HCT116 (cell line): ENCODE data around the gene ESM1.

Source experiments
- POLR2A ChIP-seq: IDR thresholded peaks from 2 replicates; pipeline ENCODE4 v1.7.0; 2011; ENCODE audit warnings: borderline replicate concordance; ENCODE audit not compliant: insufficient read depth, insufficient read length; ENCODE audit errors: extremely low read depth
- RAD21 ChIP-seq: IDR thresholded peaks from 2 replicates; pipeline ENCODE4 v1.6.1; 2012; ENCODE audit warnings: low read depth, mild to moderate bottlenecking
- SRF ChIP-seq: IDR thresholded peaks from 2 replicates; pipeline ENCODE4 v1.6.1; 2012; ENCODE audit warnings: low read depth
- ZNF274 ChIP-seq: fragments of 200-500 bp; sonication (Bioruptor generic); IDR thresholded peaks from 2 replicates; pipeline ENCODE4 v1.6.1; 2014; ENCODE audit warnings: mild to moderate bottlenecking, low read depth, low read length, inconsistent platforms
- TF ChIP-seq, protein P1 (sequence below), 3 experiments: fragments of 200-600 bp in 1 of 3; sonication (generic) in 1 of 3; IDR thresholded peaks in 2 of 3; conservative IDR thresholded peaks in 1 of 3; 2 replicates each; pipeline ENCODE4 v1.5.1; 2012 to 2017; ENCODE audit warnings: low read depth in 2 of 3, low read length in 2 of 3, antibody characterized with exemption in 1 of 3, borderline replicate concordance in 1 of 3, control low read depth in 1 of 3, mild to moderate bottlenecking in 1 of 3, mixed read lengths in 1 of 3, mixed run types in 1 of 3, moderate library complexity in 1 of 3; ENCODE audit not compliant: insufficient read depth in 1 of 3

DNA sequence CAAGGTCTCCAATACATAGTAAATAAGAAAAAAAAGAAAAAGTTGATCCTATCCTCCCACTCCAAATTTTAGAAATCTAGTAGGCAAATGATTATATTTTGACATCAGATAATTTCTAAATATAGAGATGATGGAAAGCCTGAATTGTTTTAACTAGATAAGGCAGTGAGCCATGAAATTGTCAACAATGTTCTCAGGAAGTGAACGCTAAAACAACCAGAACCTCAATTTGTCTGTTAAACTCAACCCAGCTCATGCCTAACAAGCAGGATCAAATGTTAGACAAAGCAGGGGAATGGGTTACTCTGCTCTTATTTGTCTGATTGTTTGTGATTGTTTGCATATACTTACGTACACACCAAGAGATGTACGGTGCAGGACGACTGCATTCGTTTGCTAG, 49.2 kb downstream of the ESM1 start:
- no peak for TF ChIP-seq POLR2A
- no peak for TF ChIP-seq ZNF274
- no peak for TF ChIP-seq SRF
- TF ChIP-seq, protein P1, sequence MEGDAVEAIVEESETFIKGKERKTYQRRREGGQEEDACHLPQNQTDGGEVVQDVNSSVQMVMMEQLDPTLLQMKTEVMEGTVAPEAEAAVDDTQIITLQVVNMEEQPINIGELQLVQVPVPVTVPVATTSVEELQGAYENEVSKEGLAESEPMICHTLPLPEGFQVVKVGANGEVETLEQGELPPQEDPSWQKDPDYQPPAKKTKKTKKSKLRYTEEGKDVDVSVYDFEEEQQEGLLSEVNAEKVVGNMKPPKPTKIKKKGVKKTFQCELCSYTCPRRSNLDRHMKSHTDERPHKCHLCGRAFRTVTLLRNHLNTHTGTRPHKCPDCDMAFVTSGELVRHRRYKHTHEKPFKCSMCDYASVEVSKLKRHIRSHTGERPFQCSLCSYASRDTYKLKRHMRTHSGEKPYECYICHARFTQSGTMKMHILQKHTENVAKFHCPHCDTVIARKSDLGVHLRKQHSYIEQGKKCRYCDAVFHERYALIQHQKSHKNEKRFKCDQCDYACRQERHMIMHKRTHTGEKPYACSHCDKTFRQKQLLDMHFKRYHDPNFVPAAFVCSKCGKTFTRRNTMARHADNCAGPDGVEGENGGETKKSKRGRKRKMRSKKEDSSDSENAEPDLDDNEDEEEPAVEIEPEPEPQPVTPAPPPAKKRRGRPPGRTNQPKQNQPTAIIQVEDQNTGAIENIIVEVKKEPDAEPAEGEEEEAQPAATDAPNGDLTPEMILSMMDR (IDR thresholded peaks at IDR 0.05 in 2 of 3, conservative IDR thresholded peaks at IDR 0.05 in 1 of 3; ENCODE audit: borderline replicate concordance in 1 of 3, insufficient read depth in 1 of 3, low read depth in 2 of 3, low read length in 2 of 3), result no peak
- no peak for TF ChIP-seq RAD21
